AG09309 (cell line): Measurements from ENCODE around the gene LLGL2.
A peak's percentile ranks its signal among the peaks of the same experiment; 100 is the strongest.

Experiments used
- DNase-seq: peaks from one replicate; pipeline ENCODE4 v3.0.0-alpha.2; 2010; ENCODE audit warnings: low read depth
- H3K4me3 ChIP-seq: 2 replicates; pipeline ENCODE4 v1.5.1; 2011; ENCODE audit warnings: mild to moderate bottlenecking, low read depth, low read length, moderate library complexity; ENCODE audit not compliant: control insufficient read depth
- CTCF ChIP-seq: IDR thresholded peaks from 2 replicates; pipeline ENCODE4 v1.5.1; 2011; ENCODE audit warnings: mild to moderate bottlenecking, low read depth, low read length, inconsistent platforms; ENCODE audit not compliant: insufficient read depth, control insufficient read depth; ENCODE audit errors: missing control alignments

The LLGL2 gene

GRCh38 chr17:75614556-75615270 is 89.2 kb downstream of the LLGL2 start:
- no peak for DNase-seq
- no peak for TF ChIP-seq CTCF
- H3K4me3 ChIP-seq, result no peak overlapping the region

GRCh38 chr17:75615301-75615700 is 89.8 kb downstream of the LLGL2 start:
- DNase-seq, result no peak
- TF ChIP-seq CTCF, result no peak
- no peak overlapping the region for H3K4me3 ChIP-seq

GRCh38 chr17:75616521-75617122 is 91.1 kb downstream of the LLGL2 start:
- DNase-seq, result no peak
- TF ChIP-seq CTCF, result no peak
- no peak overlapping the region for H3K4me3 ChIP-seq

- no peak for TF ChIP-seq CTCF
- no peak overlapping the region for H3K4me3 ChIP-seq
- DNase-seq, result no peak
Observed at GRCh38 chr17:75617218-75617617, 91.7 kb downstream of the LLGL2 start.

- no peak for TF ChIP-seq CTCF
- no peak for DNase-seq
- no peak overlapping the region for H3K4me3 ChIP-seq
Observed at GRCh38 chr17:75617675-75618074, 92.2 kb downstream of the LLGL2 start.

GRCh38 chr17:75619506-75620431 is 94.3 kb downstream of the LLGL2 start:
- no peak overlapping the region for H3K4me3 ChIP-seq
- no peak for DNase-seq
- peak; percentile 73 for TF ChIP-seq CTCF
